ENCODE data around the gene BCAS3.
"Not testable (repeated sequence)": the region's sequence is repeated elsewhere in the genome, so short reads cannot be mapped to it uniquely, and the experiment has no call there.

Gene BCAS3

GRCh38 chr17:60790205-60790604 lies 112.6 kb downstream of the BCAS3 start:
- DNase-seq (ENCODE audit: low read depth, low spot score) = no peak

DNA sequence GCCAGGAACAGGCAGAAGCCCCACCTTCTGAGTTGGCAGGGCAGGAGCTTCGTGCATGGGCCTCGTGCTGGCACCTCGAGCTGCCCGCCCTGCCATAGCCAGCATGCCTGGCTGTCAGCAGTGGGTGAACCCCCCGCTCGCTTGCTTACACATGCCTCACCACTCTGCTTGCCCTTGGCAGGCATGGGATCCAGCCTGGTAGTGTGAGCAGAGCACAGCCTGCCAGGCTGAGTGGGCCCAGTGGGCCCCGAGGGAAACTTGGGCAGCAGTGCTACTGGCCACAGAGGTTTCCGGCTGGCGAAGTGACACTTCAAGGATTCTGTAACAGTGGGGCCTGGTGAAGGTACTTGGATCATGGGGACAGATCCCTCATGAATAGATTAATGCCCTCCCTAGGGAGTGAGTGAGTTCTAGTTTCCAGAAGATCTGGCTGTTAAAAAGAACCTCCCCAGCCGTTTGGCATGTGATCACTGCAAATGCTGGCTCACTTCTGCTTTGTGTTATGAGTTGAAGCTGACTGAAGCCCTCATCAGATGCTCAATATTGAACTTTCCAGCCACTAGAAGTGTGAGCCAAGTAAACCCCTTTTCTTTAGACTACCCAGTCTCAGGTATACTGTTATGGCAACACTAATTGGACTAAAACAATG lies 114.7 kb downstream of the BCAS3 start:
- no peak for DNase-seq (ENCODE audit: low read depth, low spot score)

- DNase-seq (ENCODE audit: low read depth, low spot score) = no peak
Observed at GRCh38 chr17:60798576-60798975, 120.9 kb downstream of the BCAS3 start.

DNA sequence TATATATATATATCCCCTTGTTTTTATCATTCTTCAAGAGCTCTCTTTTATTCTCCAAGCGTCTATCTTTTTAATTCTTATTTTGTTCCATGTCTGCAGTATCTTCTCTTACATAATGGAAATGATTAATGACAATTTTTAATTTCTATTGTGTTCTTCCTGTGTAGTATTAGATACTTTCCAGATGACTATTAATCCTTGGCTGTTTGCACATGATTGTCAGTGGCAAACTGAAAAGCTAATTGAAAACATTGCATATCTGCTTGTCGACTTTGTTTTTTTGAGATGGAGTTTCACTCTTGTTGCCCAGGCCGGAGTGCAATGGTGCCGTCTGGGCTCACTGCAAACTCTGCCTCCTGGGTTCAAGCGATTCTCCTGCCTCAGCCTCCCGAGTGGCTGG lies 124.7 kb downstream of the BCAS3 start:
- no peak for DNase-seq (ENCODE audit: low read depth, low spot score)

- no peak for DNase-seq (ENCODE audit: low read depth, low spot score)
Observed at GRCh38 chr17:60803059-60803458, 125.4 kb downstream of the BCAS3 start.

DNA sequence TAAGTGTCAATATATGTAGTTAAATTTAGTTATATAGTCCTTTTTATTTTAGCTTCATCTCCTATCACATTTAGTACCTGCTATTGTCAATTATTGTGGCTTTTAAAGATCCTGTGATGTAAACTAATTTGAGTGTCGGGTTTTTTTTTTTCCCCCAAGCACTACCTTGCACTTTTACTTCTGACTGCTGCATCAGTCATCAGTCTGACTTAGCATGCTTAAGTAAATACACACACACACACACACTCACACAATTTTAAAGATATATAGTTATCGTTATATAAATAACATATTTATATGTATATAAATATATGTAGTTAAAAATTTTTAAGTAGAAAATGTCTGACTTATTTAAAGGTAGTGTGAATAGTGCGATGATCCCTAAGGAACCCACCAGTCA lies 127.2 kb downstream of the BCAS3 start:
- DNase-seq (ENCODE audit: low read depth, low spot score) = no peak

- no peak for DNase-seq (ENCODE audit: low read depth, low spot score)
Observed at GRCh38 chr17:60809421-60809820, 131.8 kb downstream of the BCAS3 start.

- DNase-seq (ENCODE audit: low read depth, low spot score) = not testable (repeated sequence)
Observed at GRCh38 chr17:60814941-60815340, 137.3 kb downstream of the BCAS3 start.

- DNase-seq (ENCODE audit: low read depth, low spot score) = no peak
Observed at GRCh38 chr17:60817192-60817591, 139.5 kb downstream of the BCAS3 start.

- DNase-seq (ENCODE audit: low read depth, low spot score) = no peak
Observed at GRCh38 chr17:60819447-60820130, 141.9 kb downstream of the BCAS3 start.

DNA sequence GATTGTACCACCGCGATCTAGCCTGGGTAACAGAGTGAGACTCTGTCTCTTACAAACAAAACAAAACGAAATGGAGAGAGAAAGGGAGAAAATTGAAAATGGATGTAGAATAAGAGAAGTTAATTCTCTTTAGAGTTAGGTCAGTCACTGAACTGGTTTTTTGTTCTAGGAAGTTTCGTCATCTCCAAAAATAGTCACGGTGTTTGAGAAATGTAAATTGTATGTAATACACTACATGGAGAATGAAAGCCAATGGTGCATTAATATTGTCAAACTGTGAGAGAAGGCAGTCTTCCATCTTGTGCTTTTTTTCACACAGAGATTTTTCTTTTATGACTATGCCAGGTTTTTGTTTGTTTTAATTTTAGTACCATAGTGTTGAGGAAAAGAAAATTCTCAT lies 145.9 kb downstream of the BCAS3 start:
- no peak for DNase-seq (ENCODE audit: low read depth, low spot score)

DNA sequence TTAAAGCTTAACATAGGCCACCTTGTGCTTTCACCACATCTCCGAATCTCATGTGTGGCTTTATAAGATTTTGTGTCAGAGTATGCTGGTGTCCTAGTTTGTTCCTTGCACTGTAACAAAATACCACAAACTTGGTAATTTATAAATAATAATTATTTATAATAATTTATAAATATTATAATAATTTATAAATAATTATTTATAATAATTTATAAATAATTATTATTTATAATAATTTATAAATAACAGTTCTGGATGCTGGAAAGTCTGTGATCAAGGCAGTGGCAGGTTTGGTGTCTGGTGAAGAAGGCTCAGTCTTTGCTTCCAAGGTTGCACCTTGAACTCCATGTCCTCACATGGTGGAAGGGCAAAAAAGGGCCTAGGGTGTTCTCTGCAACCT lies 147.7 kb downstream of the BCAS3 start:
- no peak for DNase-seq (ENCODE audit: low read depth, low spot score)

- DNase-seq (ENCODE audit: low read depth, low spot score) = no peak
Observed at GRCh38 chr17:60827943-60828342, 150.3 kb downstream of the BCAS3 start.

GRCh38 chr17:60832151-60832585 lies 154.5 kb downstream of the BCAS3 start:
- no peak for DNase-seq (ENCODE audit: low read depth, low spot score)

- DNase-seq (ENCODE audit: low read depth, low spot score) = no peak
Observed at GRCh38 chr17:60832631-60833030, 155.0 kb downstream of the BCAS3 start.

DNA sequence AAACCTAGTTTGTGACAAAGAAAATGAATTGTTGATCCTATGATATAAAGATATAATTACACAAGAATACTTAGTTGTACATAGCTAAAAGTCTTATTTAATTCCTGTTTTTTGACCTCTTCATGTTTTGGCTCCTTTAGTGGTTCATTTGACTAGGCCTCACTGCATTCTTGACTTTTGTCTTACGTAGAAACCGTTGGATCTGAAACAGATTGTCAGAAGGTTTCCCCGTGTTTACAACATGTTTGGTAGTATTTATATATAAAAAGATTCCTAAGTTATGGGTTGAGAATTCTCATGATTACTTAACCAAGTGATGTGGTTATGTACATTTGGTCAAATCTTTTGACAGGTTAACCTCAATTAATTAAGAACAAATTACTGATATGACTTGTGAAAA lies 162.8 kb downstream of the BCAS3 start:
- no peak for DNase-seq (ENCODE audit: low read depth, low spot score)

DNA sequence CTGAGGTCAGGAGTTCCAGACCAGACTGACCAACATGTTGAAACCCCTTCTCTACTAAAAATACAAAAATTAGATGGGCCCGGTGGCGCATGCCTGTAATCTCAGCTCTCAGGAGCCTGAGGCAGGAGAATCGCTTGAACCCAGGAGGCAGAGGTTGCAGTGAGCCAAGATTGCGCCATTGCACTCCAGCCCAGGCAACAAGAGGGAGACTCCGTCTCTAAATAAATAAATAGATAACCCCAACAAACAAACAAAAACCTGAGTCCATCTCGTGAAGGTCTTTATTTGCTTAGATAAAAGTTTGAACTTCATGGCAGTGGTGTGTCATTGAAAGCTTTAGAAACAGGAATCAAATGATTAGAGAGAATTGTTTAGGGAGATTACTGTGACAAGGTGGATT lies 167.4 kb downstream of the BCAS3 start:
- no peak for DNase-seq (ENCODE audit: low read depth, low spot score)

GRCh38 chr17:60846175-60846574 lies 168.5 kb downstream of the BCAS3 start:
- DNase-seq (ENCODE audit: low read depth, low spot score) = no peak

DNA sequence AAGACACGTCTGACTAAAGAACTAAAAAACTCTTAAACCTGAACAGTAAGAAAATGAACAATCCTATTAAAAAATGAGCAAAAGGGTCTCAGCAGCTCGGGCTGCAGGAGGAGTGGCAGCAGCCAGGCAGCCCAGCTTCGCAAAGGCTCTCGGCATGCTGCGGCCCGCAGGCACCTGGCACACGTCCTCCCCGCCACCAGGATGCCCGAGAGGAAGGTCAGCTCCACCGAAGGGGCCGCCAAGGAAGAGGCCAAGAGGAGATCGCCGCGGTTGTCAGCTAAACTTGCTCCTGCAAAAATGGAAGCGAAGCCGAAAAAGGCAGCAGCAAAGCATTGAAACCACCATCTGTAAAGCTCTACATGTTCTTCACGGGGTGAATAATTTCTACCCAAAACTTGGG lies 173.5 kb downstream of the BCAS3 start:
- no peak for DNase-seq (ENCODE audit: low read depth, low spot score)

- no peak for DNase-seq (ENCODE audit: low read depth, low spot score)
Observed at GRCh38 chr17:60857556-60858080, 180.0 kb downstream of the BCAS3 start.

DNA sequence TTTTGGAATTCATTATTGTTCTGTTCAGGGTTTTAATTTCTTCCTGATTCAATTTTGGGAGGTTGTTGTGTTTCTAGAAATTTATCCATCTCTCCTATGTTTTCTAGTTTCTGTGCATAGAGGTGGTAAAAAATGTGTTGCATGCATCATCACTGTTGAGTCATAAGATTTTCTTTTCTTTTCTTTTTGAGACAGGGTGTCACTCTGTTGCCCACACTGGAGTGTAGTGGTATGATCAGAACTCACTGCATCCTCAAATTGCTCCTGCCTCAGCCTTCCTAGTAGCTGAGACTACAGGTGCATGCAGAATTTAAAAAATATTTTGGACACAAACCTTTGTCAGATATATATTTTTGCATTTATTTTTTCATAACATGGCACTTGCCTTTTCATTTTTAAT lies 184.8 kb downstream of the BCAS3 start:
- no peak for DNase-seq (ENCODE audit: low read depth, low spot score)

GRCh38 chr17:60863892-60864707 lies 186.4 kb downstream of the BCAS3 start:
- DNase-seq (ENCODE audit: low read depth, low spot score) = no peak

DNA sequence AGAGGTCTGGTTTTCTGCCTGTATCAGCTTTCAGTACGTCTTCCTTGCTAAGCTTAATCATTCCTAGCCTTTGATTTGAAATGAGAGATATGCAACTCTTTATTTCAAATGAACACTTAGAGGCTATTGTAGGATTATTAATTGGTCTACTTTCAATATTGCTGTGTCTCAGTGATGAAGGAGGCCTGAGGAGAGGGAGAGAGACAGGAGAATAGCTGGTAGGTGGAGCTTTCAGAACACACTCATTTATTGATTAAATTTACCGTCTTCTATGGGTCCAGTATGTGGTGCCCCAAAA lies 187.0 kb downstream of the BCAS3 start:
- no peak for DNase-seq (ENCODE audit: low read depth, low spot score)

All from smooth muscle cell of the brain vasculature (primary cell).